GM19025 (cell line): ENCODE measurements around the gene PPP1R14D.

ENCODE experiments used
- ATAC-seq: cut with Tn5 transposase; IDR thresholded peaks from one replicate; pipeline ENCODE4 v1.9.1; 2021; ENCODE audit warnings: mild to moderate bottlenecking, low read depth, moderate library complexity; ENCODE audit not compliant: unreplicated experiment

PPP1R14D gene

GRCh38 chr15:40787991-40788390 is 40.5 kb downstream of the PPP1R14D start:
- no peak for ATAC-seq

GRCh38 chr15:40787344-40787841 is 41.1 kb downstream of the PPP1R14D start:
- no peak for ATAC-seq

GRCh38 chr15:40785814-40786213 is 42.7 kb downstream of the PPP1R14D start:
- no peak for ATAC-seq

GRCh38 chr15:40785164-40785563 is 43.3 kb downstream of the PPP1R14D start:
- no peak for ATAC-seq

- no peak for ATAC-seq
These were observed 45.8 kb downstream of the PPP1R14D start for GRCh38 chr15:40782609-40783227.

- ATAC-seq = no peak
These were observed 51.9 kb downstream of the PPP1R14D start for GRCh38 chr15:40776537-40777141.

- no peak for ATAC-seq
These were observed 52.6 kb downstream of the PPP1R14D start for GRCh38 chr15:40775740-40776536.

- ATAC-seq = no peak
These were observed 53.5 kb downstream of the PPP1R14D start for GRCh38 chr15:40775007-40775406.

GRCh38 chr15:40773902-40774301 is 54.6 kb downstream of the PPP1R14D start:
- no peak for ATAC-seq

GRCh38 chr15:40773496-40773895 is 55.0 kb downstream of the PPP1R14D start:
- no peak for ATAC-seq

- no peak for ATAC-seq
These were observed 56.5 kb downstream of the PPP1R14D start for GRCh38 chr15:40772014-40772413.

GRCh38 chr15:40771242-40771641 is 57.3 kb downstream of the PPP1R14D start:
- ATAC-seq = no peak

GRCh38 chr15:40770147-40770721 is 58.3 kb downstream of the PPP1R14D start:
- ATAC-seq = no peak

GRCh38 chr15:40769274-40770146 is 59.0 kb downstream of the PPP1R14D start, which contains the start of gene C15orf62:
C15orf62 (plus strand) TSS chr15:40769980; CDS start chr15:40770496, 516 bp downstream.
- ATAC-seq = no peak

GRCh38 chr15:40768521-40769273 is 59.8 kb downstream of the PPP1R14D start:
- ATAC-seq = no peak

- no peak for ATAC-seq
These were observed 60.5 kb downstream of the PPP1R14D start for GRCh38 chr15:40767838-40768500.

- no peak for ATAC-seq
These were observed 61.3 kb downstream of the PPP1R14D start for GRCh38 chr15:40766906-40767837.
